ENCODE data around the gene LRRC75A.

- TF ChIP-seq ZNF138 (CRISPR knock-in tag; IDR thresholded peaks at IDR 0.05; ENCODE audit: low read depth) (no peak), MXI1 (IDR thresholded peaks at IDR 0.05; ENCODE audit: borderline replicate concordance, low read depth, low read length) (no peak)
Observed at GRCh38 chr17:16447676-16448075, 44.3 kb downstream of the LRRC75A start.
